Left lung (tissue), 10 donors: ENCODE measurements around the gene CORIN. TPM values are rescaled to one million over a fixed set of nuclear protein-coding genes. Genes with fewer than 3 reads are reported as not detected.

Experiments
- ATAC-seq: fragments of 200-7000 bp; cut with Tn5 transposase; one replicate; pipeline ENCODE4 v1.9.1; 2020; ENCODE audit warnings: moderate library complexity
- DNase-seq, 4 donors: peaks; one replicate each; pipeline ENCODE4 v3.0.0-alpha.2; 2013 to 2020
- H3K27ac ChIP-seq, 2 donors: fragments of 200-600 bp; sonication (generic) in 1 of 2; one replicate each; pipeline versions ENCODE4 v1.5.0 to v1.8.0; 2020 to 2021
- H3K27me3 ChIP-seq, 2 donors: fragments of 200-600 bp; sonication (generic) in 1 of 2; one replicate each; pipeline versions ENCODE4 v1.5.0 to v1.8.0; 2020 to 2021
- H3K36me3 ChIP-seq, 2 donors: fragments of 200-600 bp; sonication (generic) in 1 of 2; one replicate each; pipeline versions ENCODE4 v1.5.0 to v1.8.0; 2020 to 2021
- H3K4me1 ChIP-seq, 2 donors: fragments of 200-600 bp; one replicate each; pipeline ENCODE4 v1.8.0; 2021
- H3K4me3 ChIP-seq, 2 donors: fragments of 200-600 bp; sonication (generic) in 1 of 2; one replicate each; pipeline versions ENCODE4 v1.5.0 to v1.8.0; 2020 to 2021; ENCODE audit warnings: mild to moderate bottlenecking in 1 of 2
- H3K9me3 ChIP-seq, 2 donors: fragments of 200-600 bp; sonication (generic) in 1 of 2; one replicate each; pipeline versions ENCODE4 v1.5.0 to v1.8.0; 2020 to 2021
- CTCF ChIP-seq, 2 donors: fragments of 200-600 bp; sonication (generic) in 1 of 2; IDR thresholded peaks; one replicate each; pipeline versions ENCODE4 v1.5.0 to v1.8.0; 2021; ENCODE audit warnings: antibody characterized with exemption in 2 of 2
- intact Hi-C, 2 donors: fragments of 100-400 bp; cut with DNase I; formaldehyde crosslinking; loops; one replicate each; pipeline versions ENCODE4 v1.11.2 to v1.14.2; 2022
- polyA plus RNA-seq, 6 donors: library from polyadenylated mRNA; unstranded; fragments of 120-200 nt; gene quantifications; one replicate each; pipeline ENCODE4 v1.2.1, GENCODE V29; 2013; ENCODE audit not compliant: insufficient read length in 6 of 6
- total RNA-seq, 2 donors: library from RNA; stranded (reverse); fragmentation: NEBNext Ultra II Directional; extraction: Animal tissue kit (Norgen Biotek cat#: 25700); gene quantifications; one replicate each; pipeline ENCODE4 v1.2.1, GENCODE V29; 2021
- donor health status: DM: no; HTN: yes; CAD: no.
- donor health status: DM: no; HTN: no; CAD: no.

CORIN gene
- total and polyA plus RNA-seq, 8 donors, result 1.4 to 6.3 (median 3.3) TPM

- Histone ChIP-seq H3K27me3 (no peaks in the 10 kb centered on the region), H3K9me3 (no peaks in the 10 kb centered on the region), H3K4me1 (no peaks in the 10 kb centered on the region), H3K36me3 (no peaks in the 10 kb centered on the region), H3K27ac (peak overlapping the region in 1 of 2 donors; percentile 5), H3K4me3 (no peak overlapping the region)
- peak in 2 of 4 donors; percentile 53 to 78 for DNase-seq
- ATAC-seq, result peak; percentile 40
- intact Hi-C loops, result no loop called here
- no peak for TF ChIP-seq CTCF (IDR thresholded peaks at IDR 0.05)
Measured at GRCh38 chr4:47729131-47729680, 108.7 kb downstream of the CORIN start.

GRCh38 chr4:47721892-47722575 lies 115.8 kb downstream of the CORIN start:
- intact Hi-C loops, result no loop called here
- no peak overlapping the region for H3K4me3 ChIP-seq
- DNase-seq, result no peak
- H3K4me1 ChIP-seq, result no peaks in the 10 kb centered on the region
- no peaks in the 10 kb centered on the region for H3K9me3 ChIP-seq
- no peaks in the 10 kb centered on the region for H3K27me3 ChIP-seq
- no peak for ATAC-seq
- H3K36me3 ChIP-seq, result no peaks in the 10 kb centered on the region
- H3K27ac ChIP-seq, result no peak overlapping the region
- TF ChIP-seq CTCF (IDR thresholded peaks at IDR 0.05), result no peak

- no peak for ATAC-seq
- intact Hi-C loops, result no loop called here
Measured at GRCh38 chr4:47721485-47721884, 116.4 kb downstream of the CORIN start.

GRCh38 chr4:47720787-47721186 lies 117.1 kb downstream of the CORIN start:
- no peak for ATAC-seq
- no peak overlapping the region for H3K27ac ChIP-seq
- no peaks in the 10 kb centered on the region for H3K9me3 ChIP-seq
- no peak for TF ChIP-seq CTCF (IDR thresholded peaks at IDR 0.05)
- no peaks in the 10 kb centered on the region for H3K27me3 ChIP-seq
- H3K4me3 ChIP-seq, result no peak overlapping the region
- intact Hi-C loops, result no loop called here
- H3K36me3 ChIP-seq, result no peaks in the 10 kb centered on the region
- DNase-seq, result no peak
- no peaks in the 10 kb centered on the region for H3K4me1 ChIP-seq

More at GRCh38 chr4:47721485-47721884, 116.4 kb downstream of the CORIN start:
- no peak overlapping the region for H3K27ac ChIP-seq
- DNase-seq, result no peak
- no peaks in the 10 kb centered on the region for H3K36me3 ChIP-seq
- TF ChIP-seq CTCF (IDR thresholded peaks at IDR 0.05), result no peak
- H3K4me3 ChIP-seq, result no peak overlapping the region
- no peaks in the 10 kb centered on the region for H3K9me3 ChIP-seq
- no peaks in the 10 kb centered on the region for H3K4me1 ChIP-seq
- H3K27me3 ChIP-seq, result no peaks in the 10 kb centered on the region

GRCh38 chr4:47719576-47719975 lies 118.3 kb downstream of the CORIN start:
- no peaks in the 10 kb centered on the region for H3K27me3 ChIP-seq
- ATAC-seq (no peak), DNase-seq (no peak)
- intact Hi-C loops, result no loop called here
- no peaks in the 10 kb centered on the region for H3K4me1 ChIP-seq
- H3K9me3 ChIP-seq, result no peaks in the 10 kb centered on the region
- no peak overlapping the region for H3K4me3 ChIP-seq
- no peak overlapping the region for H3K27ac ChIP-seq
- TF ChIP-seq CTCF (IDR thresholded peaks at IDR 0.05), result no peak
- H3K36me3 ChIP-seq, result no peaks in the 10 kb centered on the region
